ENCODE measurements around the gene BCKDHB.

BCKDHB gene

GRCh38 chr6:80148220-80148619 is 41.7 kb downstream of the BCKDHB start:
- no peak for DNase-seq (ENCODE audit: low read depth in 2 of 2, low spot score in 1 of 2)

- no peak for DNase-seq (ENCODE audit: low read depth in 2 of 2, low spot score in 1 of 2)
Observed at GRCh38 chr6:80151635-80152034, 45.2 kb downstream of the BCKDHB start.

- no peak for DNase-seq (ENCODE audit: low read depth in 2 of 2, low spot score in 1 of 2)
Observed at GRCh38 chr6:80154160-80154559, 47.7 kb downstream of the BCKDHB start.

- no peak for DNase-seq (ENCODE audit: low read depth in 2 of 2, low spot score in 1 of 2)
Observed at GRCh38 chr6:80156221-80156620, 49.8 kb downstream of the BCKDHB start.

GRCh38 chr6:80158478-80158989 is 52.1 kb downstream of the BCKDHB start:
- no peak for DNase-seq (ENCODE audit: low read depth in 2 of 2, low spot score in 1 of 2)

GRCh38 chr6:80161434-80161833 is 55.0 kb downstream of the BCKDHB start:
- DNase-seq (ENCODE audit: low read depth in 2 of 2, low spot score in 1 of 2) = no peak

GRCh38 chr6:80163754-80164187 is 57.3 kb downstream of the BCKDHB start:
- DNase-seq (ENCODE audit: low read depth in 2 of 2, low spot score in 1 of 2) = no peak

- DNase-seq (ENCODE audit: low read depth in 2 of 2, low spot score in 1 of 2) = no peak
Observed at GRCh38 chr6:80165143-80165542, 58.7 kb downstream of the BCKDHB start.

- no peak for DNase-seq (ENCODE audit: low read depth in 2 of 2, low spot score in 1 of 2)
Observed at GRCh38 chr6:80165819-80166218, 59.3 kb downstream of the BCKDHB start.

- DNase-seq (ENCODE audit: low read depth in 2 of 2, low spot score in 1 of 2) = no peak
Observed at GRCh38 chr6:80170433-80170832, 64.0 kb downstream of the BCKDHB start.

- DNase-seq (ENCODE audit: low read depth in 2 of 2, low spot score in 1 of 2) = no peak
Observed at GRCh38 chr6:80173411-80173810, 66.9 kb downstream of the BCKDHB start.

- no peak for DNase-seq (ENCODE audit: low read depth in 2 of 2, low spot score in 1 of 2)
Observed at GRCh38 chr6:80174900-80175572, 68.6 kb downstream of the BCKDHB start.

GRCh38 chr6:80179695-80180094 is 73.2 kb downstream of the BCKDHB start:
- no peak for DNase-seq (ENCODE audit: low read depth in 2 of 2, low spot score in 1 of 2)

GRCh38 chr6:80181352-80182081 is 75.0 kb downstream of the BCKDHB start:
- no peak for DNase-seq (ENCODE audit: low read depth in 2 of 2, low spot score in 1 of 2)

GRCh38 chr6:80182308-80182707 is 75.8 kb downstream of the BCKDHB start:
- DNase-seq (ENCODE audit: low read depth in 2 of 2, low spot score in 1 of 2) = no peak

- no peak for DNase-seq (ENCODE audit: low read depth in 2 of 2, low spot score in 1 of 2)
Observed at GRCh38 chr6:80183019-80183795, 76.7 kb downstream of the BCKDHB start.

- DNase-seq (ENCODE audit: low read depth in 2 of 2, low spot score in 1 of 2) = no peak
Observed at GRCh38 chr6:80185492-80185891, 79.0 kb downstream of the BCKDHB start.

- DNase-seq (ENCODE audit: low read depth in 2 of 2, low spot score in 1 of 2) = no peak
Observed at GRCh38 chr6:80186082-80186481, 79.6 kb downstream of the BCKDHB start.

GRCh38 chr6:80196906-80197305 is 90.4 kb downstream of the BCKDHB start:
- no peak for DNase-seq (ENCODE audit: low read depth in 2 of 2, low spot score in 1 of 2)

- no peak for DNase-seq (ENCODE audit: low read depth in 2 of 2, low spot score in 1 of 2)
Observed at GRCh38 chr6:80197474-80197873, 91.0 kb downstream of the BCKDHB start.

- DNase-seq (ENCODE audit: low read depth in 2 of 2, low spot score in 1 of 2) = no peak
Observed at GRCh38 chr6:80197986-80198385, 91.5 kb downstream of the BCKDHB start.

GRCh38 chr6:80203283-80203682 is 96.8 kb downstream of the BCKDHB start:
- DNase-seq (ENCODE audit: low read depth in 2 of 2, low spot score in 1 of 2) = no peak

Data from stimulated activated CD8-positive, alpha-beta memory T cell treated with anti-CD3 and anti-CD28 coated beads, Interleukin-4, amount 100 ng/mL, for 4 hours (primary cell).